ENCODE data around the gene HMCN2. TPM values are rescaled to one million over a fixed set of nuclear protein-coding genes. Genes with fewer than 3 reads are reported as not detected.

Gene HMCN2
- total and polyA plus RNA-seq, 2 donors (not counting 1 experiment from before 2014, with no cell fraction given), result 0.01 TPM; not detected in 1

DNA sequence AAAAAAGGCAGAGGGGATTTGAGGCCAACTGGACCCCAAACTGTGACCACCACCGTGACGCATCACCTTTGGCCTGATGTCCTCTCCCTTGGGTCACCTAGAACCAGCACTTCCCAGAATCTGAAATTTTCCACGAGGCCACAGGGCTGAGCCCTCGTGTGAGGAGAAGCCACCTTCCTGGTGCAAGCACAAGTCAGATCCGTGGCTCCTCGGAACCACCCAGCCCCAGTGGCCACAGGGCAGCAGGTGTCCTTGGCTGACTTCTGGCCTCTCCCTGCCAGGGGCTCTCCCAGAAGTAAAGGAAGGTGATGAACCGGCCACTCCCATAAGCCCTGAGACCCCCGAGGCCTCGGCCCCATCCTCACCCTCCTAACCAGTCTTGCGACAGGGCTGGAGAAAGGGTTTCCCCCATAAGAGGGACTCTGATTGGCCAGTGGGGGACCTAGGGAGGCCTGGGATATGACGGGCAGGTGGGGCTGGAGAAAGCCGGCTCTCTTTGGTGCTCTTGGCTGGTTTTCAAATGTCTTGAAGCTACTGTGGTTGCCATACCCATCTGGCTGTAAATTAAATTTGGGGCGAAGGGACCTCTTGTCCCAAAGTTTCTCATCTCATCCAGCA is 20.9 kb upstream of the HMCN2 start:
- Histone ChIP-seq H3K27ac (ENCODE audit: low read length in 2 of 2) (no peak overlapping the region), H4K20me1 (ENCODE audit: control insufficient read depth, insufficient read depth, low read length, poor library complexity, severe bottlenecking) (no peaks in the 10 kb centered on the region), H2AFZ (ENCODE audit: insufficient read depth, low read depth, low read length, poor library complexity, severe bottlenecking) (no peak overlapping the region), H3K4me3 (ENCODE audit: control extremely low read depth in 1 of 5, extremely low read depth in 1 of 5, insufficient read depth in 1 of 5, low read depth in 2 of 5, low read length in 4 of 5) (no peak overlapping the region), H3K4me2 (replicated peaks; ENCODE audit: low read depth, low read length, poor library complexity, severe bottlenecking) (no peak overlapping the region), H3K9ac (ENCODE audit: low read length) (no peak overlapping the region), H3K4me1 (ENCODE audit: control insufficient read depth in 2 of 2, insufficient read depth in 2 of 2, low read length in 2 of 2) (peaks cover 19 to 24% of the 10 kb centered on the region in 2 donors), H3K36me3 (replicated peaks in 1 of 2; ENCODE audit: control extremely low read depth in 1 of 2, control insufficient read depth in 1 of 2, extremely low read depth in 1 of 2, insufficient read depth in 2 of 2, low read length in 1 of 2) (no peaks in the 10 kb centered on the region), H3K27me3 (replicated peaks in 1 of 4; ENCODE audit: control extremely low read depth in 1 of 4, control insufficient read depth in 3 of 4, insufficient read depth in 4 of 4, low read length in 3 of 4) (peaks cover 0 to 5% (median 0%) of the 10 kb centered on the region in 4 experiments), H3K79me2 (ENCODE audit: control insufficient read depth, insufficient read depth, low read length) (no peaks in the 10 kb centered on the region), H3K9me3 (ENCODE audit: control extremely low read depth in 1 of 3, control insufficient read depth in 2 of 3, insufficient read depth in 1 of 3, low read length in 2 of 3) (no peaks in the 10 kb centered on the region)
- 95% methylated on average over 6 of the region's 13 CpGs for WGBS (ENCODE audit: insufficient coverage)
- Mint-ChIP-seq H3K27me3 (peaks cover 15% of the 10 kb centered on the region), H3K4me1 (peaks cover 21% of the 10 kb centered on the region), H3K9me3 (ENCODE audit: insufficient read depth) (no peaks in the 10 kb centered on the region), H3K27ac (no peak overlapping the region), H3K4me3 (no peak overlapping the region)
- no peak for ATAC-seq (ENCODE audit: low read depth)
- no peak for DNase-seq
- no peak for TF ChIP-seq EZH2 (IDR thresholded peaks at IDR 0.05; ENCODE audit: borderline replicate concordance, insufficient read depth, low read depth, low read length, poor library complexity, severe bottlenecking)
- TF ChIP-seq, protein P1, sequence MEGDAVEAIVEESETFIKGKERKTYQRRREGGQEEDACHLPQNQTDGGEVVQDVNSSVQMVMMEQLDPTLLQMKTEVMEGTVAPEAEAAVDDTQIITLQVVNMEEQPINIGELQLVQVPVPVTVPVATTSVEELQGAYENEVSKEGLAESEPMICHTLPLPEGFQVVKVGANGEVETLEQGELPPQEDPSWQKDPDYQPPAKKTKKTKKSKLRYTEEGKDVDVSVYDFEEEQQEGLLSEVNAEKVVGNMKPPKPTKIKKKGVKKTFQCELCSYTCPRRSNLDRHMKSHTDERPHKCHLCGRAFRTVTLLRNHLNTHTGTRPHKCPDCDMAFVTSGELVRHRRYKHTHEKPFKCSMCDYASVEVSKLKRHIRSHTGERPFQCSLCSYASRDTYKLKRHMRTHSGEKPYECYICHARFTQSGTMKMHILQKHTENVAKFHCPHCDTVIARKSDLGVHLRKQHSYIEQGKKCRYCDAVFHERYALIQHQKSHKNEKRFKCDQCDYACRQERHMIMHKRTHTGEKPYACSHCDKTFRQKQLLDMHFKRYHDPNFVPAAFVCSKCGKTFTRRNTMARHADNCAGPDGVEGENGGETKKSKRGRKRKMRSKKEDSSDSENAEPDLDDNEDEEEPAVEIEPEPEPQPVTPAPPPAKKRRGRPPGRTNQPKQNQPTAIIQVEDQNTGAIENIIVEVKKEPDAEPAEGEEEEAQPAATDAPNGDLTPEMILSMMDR (IDR thresholded peaks at IDR 0.05), result no peak
- intact Hi-C loops (cut with micrococcal nuclease), result loop anchor here (5.0 kb wide), 1 partner anchor 357 kb away; no protein-coding TSS in a partner anchor
- ChIA-PET POLR2A (no interaction called here), CTCF (interaction anchor here (0.6 to 2.5 kb wide), 2 partner anchors 138 to 621 kb away, joined by 3 to 13 read pairs; no protein-coding TSS in a partner anchor)

DNA sequence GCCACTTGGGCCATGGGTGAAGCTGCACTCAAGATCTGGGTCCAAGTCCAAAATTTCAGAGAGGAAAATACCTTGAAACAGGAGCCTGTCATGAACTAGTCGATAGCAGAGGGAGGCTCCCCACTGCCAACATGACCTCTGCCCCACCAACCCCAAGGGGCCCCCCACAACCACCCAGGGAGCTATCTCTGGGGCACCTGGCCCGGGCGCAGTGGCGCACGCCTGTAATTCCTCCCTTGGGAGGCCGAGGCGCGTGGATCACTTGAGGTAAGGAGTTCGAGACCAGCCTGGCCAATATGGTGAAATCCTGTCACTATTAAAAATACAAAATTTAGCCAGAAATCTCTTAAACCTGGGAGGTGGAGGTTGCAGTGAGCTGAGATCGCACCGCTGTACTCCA is 20.1 kb upstream of the HMCN2 start:
- H3K4me1 ChIP-seq (ENCODE audit: control insufficient read depth in 2 of 2, insufficient read depth in 2 of 2, low read length in 2 of 2), result peaks cover 11 to 15% of the 10 kb centered on the region in 2 donors
- H2AFZ ChIP-seq (ENCODE audit: insufficient read depth, low read depth, low read length, poor library complexity, severe bottlenecking), result no peak overlapping the region
- Mint-ChIP-seq H3K4me1 (peaks cover 13% of the 10 kb centered on the region), H3K9me3 (ENCODE audit: insufficient read depth) (no peaks in the 10 kb centered on the region), H3K27ac (no peak overlapping the region), H3K4me3 (no peak overlapping the region), H3K27me3 (peaks cover 19% of the 10 kb centered on the region)
- no peak overlapping the region for H3K4me3 ChIP-seq (ENCODE audit: control extremely low read depth in 1 of 5, extremely low read depth in 1 of 5, insufficient read depth in 1 of 5, low read depth in 2 of 5, low read length in 4 of 5)
- no peaks in the 10 kb centered on the region for H3K79me2 ChIP-seq (ENCODE audit: control insufficient read depth, insufficient read depth, low read length)
- H3K36me3 ChIP-seq (replicated peaks in 1 of 2; ENCODE audit: control extremely low read depth in 1 of 2, control insufficient read depth in 1 of 2, extremely low read depth in 1 of 2, insufficient read depth in 2 of 2, low read length in 1 of 2), result no peaks in the 10 kb centered on the region
- ATAC-seq (ENCODE audit: low read depth) (no peak), DNase-seq (no peak)
- WGBS (ENCODE audit: insufficient coverage), result 92% methylated on average over 2 of the region's 11 CpGs
- H3K27me3 ChIP-seq (replicated peaks in 1 of 4; ENCODE audit: control extremely low read depth in 1 of 4, control insufficient read depth in 3 of 4, insufficient read depth in 4 of 4, low read length in 3 of 4), result peaks cover 0 to 5% (median 0%) of the 10 kb centered on the region in 4 experiments
- TF ChIP-seq, protein P1 (IDR thresholded peaks at IDR 0.05), result no peak
- TF ChIP-seq EZH2 (IDR thresholded peaks at IDR 0.05; ENCODE audit: borderline replicate concordance, insufficient read depth, low read depth, low read length, poor library complexity, severe bottlenecking), result no peak
- CTCF ChIA-PET, result interaction anchor here (0.7 to 2.5 kb wide), 3 partner anchors 139 to 458 kb away, joined by 3 to 13 read pairs (median 4); no protein-coding TSS in a partner anchor
- intact Hi-C loops (cut with micrococcal nuclease), result no loop called here
- no peaks in the 10 kb centered on the region for H4K20me1 ChIP-seq (ENCODE audit: control insufficient read depth, insufficient read depth, low read length, poor library complexity, severe bottlenecking)
- no peak overlapping the region for H3K4me2 ChIP-seq (replicated peaks; ENCODE audit: low read depth, low read length, poor library complexity, severe bottlenecking)
- no peak overlapping the region for H3K27ac ChIP-seq (ENCODE audit: low read length in 2 of 2)
- no peaks in the 10 kb centered on the region for H3K9me3 ChIP-seq (ENCODE audit: control extremely low read depth in 1 of 3, control insufficient read depth in 2 of 3, insufficient read depth in 1 of 3, low read length in 2 of 3)
- no peak overlapping the region for H3K9ac ChIP-seq (ENCODE audit: low read length)
- POLR2A ChIA-PET, result no interaction called here
